Caki2 (cell line): ENCODE data around the gene MPV17. TPM values are rescaled to one million over a fixed set of nuclear protein-coding genes. Genes with fewer than 3 reads are reported as not detected.
"Not testable (repeated sequence)": the region's sequence is repeated elsewhere in the genome, so short reads cannot be mapped to it uniquely, and the experiment has no call there.

Experiments used
- DNase-seq: peaks from one replicate; pipeline ENCODE4 v3.0.0-alpha.2; 2015; ENCODE audit warnings: low read depth
- in situ Hi-C: cut with HindIII; loops from 2 replicates; pipeline ENCODE4 v1.10.0; 2016; ENCODE audit warnings: low sequenced_read_pairs, low pct_unique_long_range_greater_than_20kb, mixed read lengths
- total RNA-seq: library from RNA; depleted of rRNA; stranded (reverse); fragments of >200 nt; shearing (Covaris generic); gene quantifications from 2 replicates; pipeline ENCODE4 v1.2.3, GENCODE V29; 2014; ENCODE audit warnings: low replicate concordance

MPV17 gene
- total RNA-seq, 1 experiment from 2014 or later: 76.2 TPM

- in situ Hi-C loops: no loop called here
- no peak for DNase-seq
These were observed 16.8 kb downstream of the MPV17 start for GRCh38 chr2:27306136-27306535.

- no peak for DNase-seq
- in situ Hi-C loops: no loop called here
These were observed 17.4 kb downstream of the MPV17 start for GRCh38 chr2:27305516-27305915.

- in situ Hi-C loops: no loop called here
- no peak for DNase-seq
These were observed 18.2 kb downstream of the MPV17 start for GRCh38 chr2:27304488-27305240.

- in situ Hi-C loops: no loop called here
- DNase-seq: peak; percentile 54
These were observed 19.5 kb downstream of the MPV17 start for GRCh38 chr2:27303093-27304025.

GRCh38 chr2:27300606-27301005 lies 22.3 kb downstream of the MPV17 start:
- in situ Hi-C loops, DNase-seq: not testable (repeated sequence)

GRCh38 chr2:27298391-27299080 lies 24.4 kb downstream of the MPV17 start:
- no peak for DNase-seq
- in situ Hi-C loops: no loop called here

GRCh38 chr2:27297195-27297594 lies 25.7 kb downstream of the MPV17 start:
- in situ Hi-C loops: no loop called here
- DNase-seq: no peak

- in situ Hi-C loops: no loop called here
- DNase-seq: no peak
These were observed 26.4 kb downstream of the MPV17 start for GRCh38 chr2:27296481-27296880.

GRCh38 chr2:27294928-27295327 lies 28.0 kb downstream of the MPV17 start:
- in situ Hi-C loops: no loop called here
- DNase-seq: no peak

- no peak for DNase-seq
- in situ Hi-C loops: no loop called here
These were observed 31.0 kb downstream of the MPV17 start for GRCh38 chr2:27291865-27292264.

- in situ Hi-C loops: no loop called here
- DNase-seq: no peak
These were observed 32.3 kb downstream of the MPV17 start for GRCh38 chr2:27290549-27290948.

GRCh38 chr2:27288610-27289009 lies 34.3 kb downstream of the MPV17 start:
- in situ Hi-C loops: no loop called here
- DNase-seq: no peak

- DNase-seq: no peak
- in situ Hi-C loops: no loop called here
These were observed 37.4 kb downstream of the MPV17 start for GRCh38 chr2:27285481-27285880.

- DNase-seq: no peak
- in situ Hi-C loops: no loop called here
These were observed 37.9 kb downstream of the MPV17 start for GRCh38 chr2:27284996-27285395.

GRCh38 chr2:27282892-27283291 lies 40.0 kb downstream of the MPV17 start:
- no peak for DNase-seq
- in situ Hi-C loops: no loop called here

- in situ Hi-C loops: no loop called here
- no peak for DNase-seq
These were observed 40.9 kb downstream of the MPV17 start, which contains the start of gene TRIM54 for GRCh38 chr2:27281855-27282559. Gene TRIM54 (plus strand): TSS chr2:27282429. CDS start chr2:27282732, 303 bp downstream.

- in situ Hi-C loops: no loop called here
- DNase-seq: no peak
These were observed 41.5 kb downstream of the MPV17 start for GRCh38 chr2:27281442-27281841.

GRCh38 chr2:27280826-27281225 lies 42.1 kb downstream of the MPV17 start:
- in situ Hi-C loops: no loop called here

More at GRCh38 chr2:27280826-27281225, 42.1 kb downstream of the MPV17 start:
- DNase-seq: no peak
